Measurements from ENCODE around the gene KHSRP.
A peak's percentile ranks its signal among the peaks of the same experiment; 100 is the strongest.

KHSRP gene

GRCh38 chr19:6424195-6424938 is at the start of gene KHSRP:
Gene KHSRP (minus strand): TSS chr19:6424811. CDS start chr19:6424701, 110 bp downstream.
- peak; percentile 51 for DNase-seq (ENCODE audit: low spot score)

- DNase-seq (ENCODE audit: low spot score), result no peak
Measured at GRCh38 chr19:6473647-6474046, 49.0 kb upstream of the KHSRP start.

DNA sequence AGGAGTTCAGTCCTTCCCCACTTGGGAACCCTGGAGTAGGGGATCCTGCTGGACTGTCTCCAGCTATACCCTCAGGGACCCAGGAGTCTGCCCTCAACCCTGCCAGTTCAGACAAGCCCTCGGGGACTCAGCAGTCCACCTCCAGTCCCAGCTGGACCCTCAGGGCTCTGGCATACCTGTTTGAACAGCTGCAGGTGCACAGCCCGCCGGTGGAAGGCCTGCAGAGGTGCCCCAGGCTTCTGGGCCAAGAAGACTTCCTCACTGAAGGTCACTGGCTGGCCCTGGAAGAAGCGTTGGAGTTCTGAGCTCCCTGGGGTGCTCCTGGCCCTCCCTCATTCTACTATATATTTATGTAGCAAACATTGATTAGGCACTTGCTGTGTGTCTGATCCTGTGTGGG is 48.1 kb upstream of the KHSRP start:
- DNase-seq (ENCODE audit: low spot score), result no peak

DNA sequence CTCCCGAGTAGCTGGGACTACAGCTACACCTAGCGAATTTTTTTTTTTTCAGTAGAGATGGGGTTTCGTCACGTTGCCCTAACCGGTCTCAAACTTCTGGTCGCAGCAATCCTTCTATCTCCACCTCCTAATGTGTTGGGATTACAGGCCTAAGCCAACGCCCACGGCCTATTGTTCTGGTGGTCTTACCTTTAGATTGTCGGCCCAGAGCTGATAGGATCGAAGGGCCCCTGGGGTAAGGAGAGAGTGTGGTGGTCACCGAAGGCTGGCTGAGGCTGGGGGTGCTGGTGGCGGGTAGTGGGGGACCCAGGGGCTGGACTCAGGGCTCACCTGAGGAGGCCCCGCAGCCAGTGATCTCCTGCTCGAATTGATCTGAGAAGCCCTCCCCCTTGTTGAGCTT is 46.5 kb upstream of the KHSRP start:
- DNase-seq (ENCODE audit: low spot score), result no peak

DNA sequence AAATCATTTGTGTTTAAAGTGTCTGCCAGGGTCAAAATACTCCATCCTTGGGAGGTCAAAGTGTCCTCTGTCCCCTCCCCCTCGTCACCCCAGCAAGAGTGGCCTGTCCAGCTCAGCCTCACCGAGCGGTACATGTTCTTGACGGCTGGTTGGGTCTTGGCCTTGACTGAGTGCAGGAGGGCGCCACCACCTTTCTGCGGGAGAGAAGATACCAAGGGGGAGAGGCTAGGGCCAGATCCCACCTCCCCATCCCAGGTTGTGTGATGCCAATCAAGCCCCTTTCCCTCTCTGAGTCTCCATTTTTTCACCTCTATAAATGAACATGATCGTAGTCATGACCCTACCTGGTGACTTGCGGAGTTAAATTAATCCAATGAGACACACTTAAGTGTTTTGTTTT is 45.6 kb upstream of the KHSRP start:
- DNase-seq (ENCODE audit: low spot score), result no peak

DNA sequence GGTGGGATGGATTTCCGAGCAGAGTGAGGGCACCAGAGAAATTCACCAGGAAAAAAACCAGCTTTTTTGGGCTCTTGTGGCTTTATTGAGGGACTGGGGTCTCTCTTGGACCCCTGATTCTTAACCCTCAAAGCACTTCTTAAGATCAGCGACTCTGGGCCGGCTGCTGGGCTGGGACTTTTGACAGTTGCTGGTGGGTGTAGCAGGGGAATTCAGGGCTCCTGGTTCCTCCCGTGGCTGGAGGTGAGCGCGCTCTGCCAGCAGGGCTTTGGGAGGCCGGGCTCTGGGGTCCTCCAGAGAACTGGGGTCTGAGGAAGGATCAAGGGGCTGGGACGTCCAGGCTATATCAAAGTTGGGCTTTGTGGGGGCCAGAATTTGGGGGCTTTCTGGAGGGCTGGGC is 42.8 kb upstream of the KHSRP start:
- no peak for DNase-seq (ENCODE audit: low spot score)

DNA sequence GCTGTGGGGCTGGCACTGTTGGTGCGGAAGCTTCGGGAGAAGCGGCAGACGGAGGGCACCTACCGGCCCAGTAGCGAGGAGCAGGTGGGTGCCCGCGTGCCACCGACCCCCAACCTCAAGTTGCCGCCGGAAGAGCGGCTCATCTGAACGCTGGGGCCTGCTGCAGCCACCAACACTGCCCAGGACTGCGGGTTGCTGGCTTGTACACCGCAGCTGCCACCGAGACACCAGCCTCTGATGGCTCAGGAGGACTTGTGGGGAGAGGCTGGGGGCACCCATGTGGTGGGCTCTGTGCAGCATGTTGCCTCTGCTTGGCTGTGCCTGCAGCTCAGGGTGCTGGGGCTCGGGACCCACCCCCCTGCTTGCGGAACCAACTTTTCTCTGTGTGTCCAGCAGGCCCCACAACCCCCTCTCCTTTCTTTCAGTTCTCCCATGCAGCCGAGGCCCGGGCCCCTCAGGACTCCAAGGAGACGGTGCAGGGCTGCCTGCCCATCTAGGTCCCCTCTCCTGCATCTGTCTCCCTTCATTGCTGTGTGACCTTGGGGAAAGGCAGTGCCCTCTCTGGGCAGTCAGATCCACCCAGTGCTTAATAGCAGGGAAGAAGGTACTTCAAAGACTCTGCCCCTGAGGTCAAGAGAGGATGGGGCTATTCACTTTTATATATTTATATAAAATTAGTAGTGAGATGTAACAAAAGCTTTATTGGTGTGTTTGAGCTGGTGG is 42.1 kb upstream of the KHSRP start:
- no peak for DNase-seq (ENCODE audit: low spot score)

DNA sequence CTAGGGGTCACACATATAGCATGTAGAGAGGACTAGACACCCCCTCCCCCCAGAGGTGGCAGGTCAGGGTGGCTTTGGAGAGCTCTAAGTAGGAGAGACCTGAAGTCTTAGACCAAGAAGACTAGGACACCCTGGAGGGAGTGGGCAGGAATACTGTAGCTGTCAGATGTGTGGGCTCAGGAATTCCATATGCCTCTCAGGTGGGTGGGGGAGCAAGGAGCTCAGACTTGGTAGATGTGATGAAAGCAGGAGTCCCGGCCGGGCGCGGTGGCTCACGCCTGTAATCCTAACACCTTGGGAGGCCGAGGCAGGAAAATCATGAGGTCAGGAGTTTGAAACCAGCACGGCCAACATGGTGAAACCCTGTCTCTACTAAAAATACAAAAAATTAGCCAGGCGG is 41.1 kb upstream of the KHSRP start:
- no peak for DNase-seq (ENCODE audit: low spot score)

DNA sequence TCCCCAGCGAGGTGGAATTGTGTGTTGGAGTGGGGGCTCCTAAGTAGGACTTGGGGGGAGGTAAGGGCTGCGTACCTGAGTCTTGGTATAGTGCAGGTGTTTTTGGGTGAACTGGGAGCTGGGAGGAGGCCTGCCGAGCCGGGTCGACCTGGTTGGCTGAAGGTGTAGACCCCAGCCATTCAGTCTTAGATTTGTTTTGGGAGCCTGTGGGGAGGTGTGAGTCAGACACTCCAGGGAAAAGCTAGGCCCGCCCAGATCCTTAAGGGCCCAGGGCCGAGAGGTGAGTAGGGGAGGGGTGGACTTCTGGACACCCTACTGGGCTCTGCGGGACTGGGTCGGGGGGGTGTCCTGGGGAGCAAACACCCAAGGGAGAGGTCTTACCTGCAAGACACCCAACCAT is 40.4 kb upstream of the KHSRP start:
- no peak for DNase-seq (ENCODE audit: low spot score)

DNA sequence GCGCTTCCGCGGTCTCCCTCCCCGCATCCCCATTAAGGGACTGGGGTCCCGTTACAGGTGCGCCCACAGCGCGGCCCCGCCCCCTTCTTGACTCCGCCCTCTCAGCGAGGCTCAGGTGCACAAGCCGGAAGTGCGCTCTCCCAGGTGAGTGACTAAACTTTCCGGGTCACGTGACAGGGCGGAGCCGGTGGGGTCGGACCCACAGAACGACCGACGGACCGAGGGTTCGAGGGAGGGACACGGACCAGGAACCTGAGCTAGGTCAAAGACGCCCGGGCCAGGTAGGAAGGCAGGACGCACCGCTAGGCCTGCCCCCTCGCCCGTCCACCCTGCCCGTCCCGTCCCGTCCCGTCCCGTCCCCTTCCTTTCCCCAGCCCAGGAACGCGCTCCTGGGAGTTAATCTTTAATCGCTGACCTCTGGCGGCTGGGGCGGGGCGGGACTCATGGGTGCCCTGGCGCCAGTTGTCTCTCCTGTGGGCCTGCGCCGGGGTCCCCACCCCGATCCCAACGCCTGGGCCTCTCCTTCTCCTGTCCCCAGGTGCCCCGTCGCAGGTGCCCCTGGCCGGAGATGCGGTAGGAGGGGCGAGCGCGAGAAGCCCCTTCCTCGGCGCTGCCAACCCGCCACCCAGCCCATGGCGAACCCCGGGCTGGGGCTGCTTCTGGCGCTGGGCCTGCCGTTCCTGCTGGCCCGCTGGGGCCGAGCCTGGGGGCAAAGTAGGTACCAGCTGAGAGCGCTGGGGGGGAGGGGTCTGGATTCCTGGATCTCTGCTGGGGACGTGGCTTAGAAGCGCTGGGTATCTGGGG is 39.7 kb upstream of the KHSRP start, which contains the start of gene CRB3:
Gene CRB3, plus strand, starts transcription at position 202 of the 804 bp plus-strand sequence. Its CDS starts 431 bp downstream, at position 633.
- DNase-seq (ENCODE audit: low spot score), result no peak

GRCh38 chr19:6460099-6460884 is 35.7 kb upstream of the KHSRP start:
- peak; percentile 99 for DNase-seq (ENCODE audit: low spot score)

GRCh38 chr19:6459262-6460098 is 34.9 kb upstream of the KHSRP start, which contains the start of gene SLC25A23:
Gene SLC25A23 (minus strand): TSS chr19:6459792. CDS start chr19:6459628, 164 bp downstream.
- DNase-seq (ENCODE audit: low spot score), result peak; percentile 90

DNA sequence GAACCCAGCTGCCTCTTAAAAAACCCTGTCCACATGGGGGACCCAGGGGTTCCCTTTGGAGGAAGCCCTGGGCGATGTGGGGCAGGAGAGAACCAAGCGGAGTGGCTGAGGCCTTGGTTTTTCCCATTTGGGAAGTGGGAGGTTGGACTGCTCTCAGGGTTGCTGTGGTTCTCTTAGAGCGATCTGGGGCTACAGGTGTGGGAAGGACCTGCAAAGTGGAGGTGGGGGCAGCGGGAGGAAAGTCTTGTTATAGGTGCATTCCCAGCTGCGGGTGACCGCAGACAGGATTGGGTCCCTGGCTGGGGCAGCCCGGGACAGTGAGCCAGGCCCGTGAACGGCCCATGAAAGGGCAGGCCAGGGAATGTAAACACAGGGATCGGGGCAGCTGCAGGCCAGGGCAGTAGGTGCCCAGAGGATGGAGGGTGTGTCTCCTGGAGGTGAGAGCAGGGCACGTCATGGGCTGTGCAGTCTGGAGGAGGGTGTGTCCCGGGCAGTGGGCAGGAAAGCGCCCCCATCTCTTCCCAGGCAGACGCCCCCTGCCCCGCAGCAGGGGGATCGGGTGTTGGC is 34.2 kb upstream of the KHSRP start:
- no peak for DNase-seq (ENCODE audit: low spot score)

- DNase-seq (ENCODE audit: low spot score), result no peak
Measured at GRCh38 chr19:6457958-6458694, 33.5 kb upstream of the KHSRP start.

GRCh38 chr19:6455924-6456323 is 31.3 kb upstream of the KHSRP start:
- no peak for DNase-seq (ENCODE audit: low spot score)

- DNase-seq (ENCODE audit: low spot score), result no peak
Measured at GRCh38 chr19:6453951-6454565, 29.4 kb upstream of the KHSRP start.

- DNase-seq (ENCODE audit: low spot score), result no peak
Measured at GRCh38 chr19:6452899-6453298, 28.3 kb upstream of the KHSRP start.

DNA sequence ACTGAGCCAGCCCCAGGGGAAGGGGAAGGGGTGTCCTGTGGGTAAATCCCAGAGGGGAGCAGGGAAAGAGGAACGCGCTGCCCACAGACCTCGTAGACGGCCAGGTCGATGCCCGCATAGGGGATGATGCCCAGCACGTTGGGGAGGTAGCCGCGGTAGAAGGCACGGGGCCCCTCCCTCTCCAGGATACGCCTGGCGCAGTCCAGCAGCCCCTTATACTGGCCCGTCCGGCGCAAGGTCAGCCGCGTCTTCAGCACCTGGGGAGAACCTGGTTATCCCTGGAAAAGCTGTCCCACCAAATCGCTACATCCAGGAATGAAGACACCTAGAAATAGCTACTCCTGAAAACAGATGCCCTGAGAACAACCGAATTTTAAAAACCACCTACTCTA is 27.6 kb upstream of the KHSRP start:
- DNase-seq (ENCODE audit: low spot score), result no peak

GRCh38 chr19:6451583-6452222 is 27.1 kb upstream of the KHSRP start:
- no peak for DNase-seq (ENCODE audit: low spot score)

Measured in AG20443 (cell line).